ENCODE data around the gene LENG8.
"Not testable (repeated sequence)": the region's sequence is repeated elsewhere in the genome, so short reads cannot be mapped to it uniquely, and the experiment has no call there.

Gene LENG8

GRCh38 chr19:54478677-54479266, 29.8 kb downstream of the LENG8 start:
- in situ Hi-C loops (cut with MboI; ENCODE audit: low sequenced_read_pairs), result no loop called here

GRCh38 chr19:54480051-54480450, 31.1 kb downstream of the LENG8 start:
- in situ Hi-C loops (cut with MboI; ENCODE audit: low sequenced_read_pairs), result no loop called here

- in situ Hi-C loops (cut with MboI; ENCODE audit: low sequenced_read_pairs), result no loop called here
Observed at GRCh38 chr19:54481326-54481930, 32.4 kb downstream of the LENG8 start.

DNA sequence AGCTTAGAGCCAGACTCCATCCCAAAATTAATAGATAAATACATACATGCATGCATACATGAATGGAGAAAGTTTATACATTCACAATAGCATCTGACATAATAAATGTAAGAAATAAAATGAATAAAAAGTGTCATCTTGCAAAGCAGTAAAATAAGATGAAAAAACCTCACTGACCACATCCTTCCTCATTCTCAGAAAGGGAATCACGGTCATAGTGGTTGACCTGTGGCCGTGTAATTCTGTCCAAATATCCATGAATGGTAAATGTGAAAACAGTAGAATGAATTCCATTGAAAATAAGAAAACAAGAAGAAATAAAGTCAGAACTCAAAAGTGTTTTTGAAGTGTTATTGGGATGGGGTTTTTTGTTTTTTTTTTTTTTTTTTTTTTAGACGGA, 33.9 kb downstream of the LENG8 start:
- in situ Hi-C loops (cut with MboI; ENCODE audit: low sequenced_read_pairs), result no loop called here

GRCh38 chr19:54484451-54484850, 35.5 kb downstream of the LENG8 start:
- in situ Hi-C loops (cut with MboI; ENCODE audit: low sequenced_read_pairs), result no loop called here

DNA sequence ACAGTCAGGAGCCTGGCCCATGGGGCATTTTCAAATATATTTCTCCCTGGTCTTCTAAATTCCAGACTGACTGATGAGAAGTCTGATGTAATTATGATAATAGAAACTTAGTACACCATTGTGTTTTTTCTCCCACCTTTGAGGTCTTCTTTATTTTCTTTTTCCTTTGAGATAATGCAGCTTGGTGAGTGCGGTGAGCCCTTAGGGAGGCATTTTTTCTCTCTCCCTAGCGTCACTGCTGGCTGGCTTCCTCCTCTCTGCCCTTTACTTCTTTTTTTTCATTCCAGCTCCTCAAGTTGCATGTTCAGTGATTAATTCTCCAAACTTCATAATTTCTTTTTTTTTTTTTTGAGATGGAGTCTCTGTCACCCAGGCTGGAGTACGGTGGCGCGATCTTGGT, 36.9 kb downstream of the LENG8 start:
- in situ Hi-C loops (cut with MboI; ENCODE audit: low sequenced_read_pairs), result no loop called here

- in situ Hi-C loops (cut with MboI; ENCODE audit: low sequenced_read_pairs), result no loop called here
Observed at GRCh38 chr19:54489341-54489740, 40.3 kb downstream of the LENG8 start.

DNA sequence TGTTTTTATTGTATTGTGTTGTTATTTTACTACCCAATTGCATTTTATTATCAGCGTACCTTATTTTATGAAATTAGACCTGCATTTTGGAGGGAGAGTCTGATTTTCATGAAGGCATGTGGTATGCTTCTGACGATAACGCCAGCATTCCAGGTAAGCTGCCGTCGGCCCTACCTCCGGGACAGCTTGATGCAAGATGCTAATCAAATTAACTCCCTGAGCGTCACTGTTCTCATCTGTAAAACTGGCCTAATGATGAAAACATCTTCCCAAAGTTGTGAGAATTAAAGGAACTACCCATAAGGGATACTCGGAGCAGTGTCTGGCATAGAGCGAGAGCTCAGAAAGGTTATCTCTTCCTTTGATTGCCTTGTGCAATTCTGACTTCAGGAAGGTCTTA, 40.8 kb downstream of the LENG8 start:
- in situ Hi-C loops (cut with MboI; ENCODE audit: low sequenced_read_pairs), result no loop called here

DNA sequence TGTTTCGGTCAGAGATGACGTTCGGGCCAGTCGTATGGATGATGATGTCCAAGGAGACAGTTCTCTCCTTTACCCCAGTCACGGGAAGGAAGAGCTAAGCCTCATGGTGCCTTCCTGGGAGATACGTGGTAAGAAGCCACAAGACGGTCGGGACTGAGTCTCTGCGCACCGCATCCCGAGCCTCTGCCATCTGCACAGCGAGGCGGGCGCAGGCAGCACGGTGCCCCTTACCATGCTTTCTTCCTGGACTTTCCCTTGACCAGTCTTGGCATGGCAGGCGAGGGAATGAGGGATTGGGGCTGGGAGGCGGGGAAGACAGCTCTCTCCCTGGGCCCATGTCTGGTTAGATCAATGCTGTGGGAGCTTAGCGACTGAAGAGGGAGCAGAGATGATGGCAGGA, 43.6 kb downstream of the LENG8 start:
- in situ Hi-C loops (cut with MboI; ENCODE audit: low sequenced_read_pairs), result no loop called here

GRCh38 chr19:54493056-54493455, 44.1 kb downstream of the LENG8 start:
- in situ Hi-C loops (cut with MboI; ENCODE audit: low sequenced_read_pairs), result not testable (repeated sequence)

DNA sequence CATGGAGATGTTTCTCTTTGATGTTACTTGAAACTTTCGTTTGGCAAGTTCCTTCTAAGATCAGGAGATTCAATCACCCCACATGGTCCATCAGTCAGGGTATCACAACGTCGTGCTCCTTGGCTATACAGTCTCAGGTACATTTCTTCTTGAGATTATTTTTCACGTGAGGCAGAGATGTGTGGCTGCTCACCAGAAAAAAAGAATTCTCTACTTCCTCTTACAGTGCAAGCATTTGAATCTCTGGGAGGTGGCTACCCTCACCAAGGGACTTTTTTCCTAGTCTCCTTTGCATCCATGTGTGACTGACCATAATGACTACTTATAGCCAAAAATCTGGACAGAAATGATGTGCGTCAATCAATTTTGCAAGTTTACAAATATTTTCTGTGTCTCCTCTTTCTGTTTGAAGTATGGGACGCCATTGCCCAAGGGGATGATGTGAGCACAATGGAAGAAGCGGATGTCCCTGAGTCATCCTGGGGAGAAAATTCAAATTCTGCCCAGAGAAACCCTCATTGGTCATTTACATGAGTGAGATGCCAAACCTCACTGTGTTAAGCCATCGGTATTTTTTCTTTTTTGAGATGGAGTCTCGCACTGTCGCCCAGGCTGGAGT, 45.1 kb downstream of the LENG8 start:
- in situ Hi-C loops (cut with MboI; ENCODE audit: low sequenced_read_pairs), result no loop called here

- in situ Hi-C loops (cut with MboI; ENCODE audit: low sequenced_read_pairs), result not testable (repeated sequence)
Observed at GRCh38 chr19:54495284-54495683, 46.3 kb downstream of the LENG8 start.

DNA sequence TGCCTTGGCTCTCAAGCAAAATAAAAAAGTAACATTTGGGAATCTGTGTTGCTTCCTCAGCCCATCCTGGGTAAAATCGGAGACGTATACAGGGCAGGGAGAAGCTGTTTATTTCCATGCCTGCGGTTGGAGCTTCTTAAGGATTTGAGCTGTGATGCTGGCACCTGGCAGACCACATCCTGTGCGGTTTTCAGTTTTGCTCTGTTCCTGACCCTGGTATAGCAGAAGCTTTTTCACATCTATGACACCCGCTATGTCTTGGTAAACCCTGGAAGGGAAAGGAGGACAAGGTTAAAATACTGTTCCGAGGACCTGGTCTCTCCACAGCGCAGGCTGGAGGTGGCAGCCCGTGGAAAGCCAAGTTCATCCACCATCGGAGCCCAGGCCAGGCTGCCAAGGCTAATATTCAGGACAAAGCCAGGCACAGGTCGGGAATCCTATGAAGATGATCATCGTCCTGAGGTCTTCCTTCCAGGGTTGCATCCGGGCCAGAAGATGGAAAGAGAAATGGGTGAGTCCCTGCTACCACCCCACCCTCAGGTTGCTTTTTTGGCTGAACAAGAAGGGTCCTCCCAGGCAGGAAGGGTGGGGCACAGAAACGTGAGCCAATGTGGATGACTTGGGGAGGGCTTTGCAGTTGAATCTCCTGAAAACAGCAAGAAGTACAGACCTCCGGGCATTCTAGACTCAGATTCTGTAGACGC, 48.9 kb downstream of the LENG8 start:
- in situ Hi-C loops (cut with MboI; ENCODE audit: low sequenced_read_pairs), result not testable (repeated sequence)

GRCh38 chr19:54498451-54498772, 49.4 kb downstream of the LENG8 start:
- in situ Hi-C loops (cut with MboI; ENCODE audit: low sequenced_read_pairs), result not testable (repeated sequence)

- in situ Hi-C loops (cut with MboI; ENCODE audit: low sequenced_read_pairs), result no loop called here
Observed at GRCh38 chr19:54502518-54503048, 53.6 kb downstream of the LENG8 start, which contains the start of gene LAIR2. Gene LAIR2, plus strand, starts transcription at chr19:54502831. Its CDS starts 88 bp downstream, at chr19:54502919.

DNA sequence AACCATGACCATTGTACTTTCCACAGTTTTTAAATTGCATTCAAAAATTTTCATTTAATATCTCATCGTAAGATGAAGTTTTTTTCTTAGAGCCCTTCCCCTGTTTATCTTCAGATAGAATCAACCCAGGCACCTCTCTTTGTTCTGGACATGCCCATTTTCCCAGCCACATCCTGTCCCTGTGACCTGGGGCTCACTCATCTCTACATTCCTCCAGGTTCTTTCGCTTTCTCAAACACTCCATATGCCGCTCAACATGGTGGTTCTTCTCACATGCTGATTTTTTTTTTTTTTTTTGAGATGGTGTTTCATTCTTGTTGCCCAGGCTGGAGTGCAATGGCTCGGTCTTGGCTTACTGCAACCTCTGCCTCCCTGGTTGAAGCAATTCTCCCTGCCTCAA, 56.5 kb downstream of the LENG8 start:
- in situ Hi-C loops (cut with MboI; ENCODE audit: low sequenced_read_pairs), result not testable (repeated sequence)

DNA sequence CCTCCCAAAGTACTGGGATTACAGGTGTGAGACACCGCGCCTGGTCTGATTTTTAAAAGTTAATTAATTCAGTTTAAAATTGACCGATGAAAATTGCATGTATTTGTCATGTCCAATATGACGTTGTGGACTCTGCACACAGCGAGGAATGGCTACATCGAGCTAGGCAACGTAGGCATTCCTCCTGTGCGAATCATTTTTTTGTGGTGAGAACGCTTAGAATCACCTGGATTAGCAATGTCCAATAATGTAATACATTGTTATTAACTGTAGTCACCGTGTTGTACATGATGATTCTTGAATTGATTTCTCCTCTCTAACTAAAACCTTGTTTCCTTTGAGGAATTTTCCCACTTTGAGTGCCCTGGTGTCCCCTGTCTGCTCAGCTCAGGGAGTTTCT, 57.1 kb downstream of the LENG8 start:
- in situ Hi-C loops (cut with MboI; ENCODE audit: low sequenced_read_pairs), result no loop called here

- in situ Hi-C loops (cut with MboI; ENCODE audit: low sequenced_read_pairs), result not testable (repeated sequence)
Observed at GRCh38 chr19:54507038-54507717, 58.2 kb downstream of the LENG8 start.

- in situ Hi-C loops (cut with MboI; ENCODE audit: low sequenced_read_pairs), result no loop called here
Observed at GRCh38 chr19:54507824-54508223, 58.8 kb downstream of the LENG8 start.

DNA sequence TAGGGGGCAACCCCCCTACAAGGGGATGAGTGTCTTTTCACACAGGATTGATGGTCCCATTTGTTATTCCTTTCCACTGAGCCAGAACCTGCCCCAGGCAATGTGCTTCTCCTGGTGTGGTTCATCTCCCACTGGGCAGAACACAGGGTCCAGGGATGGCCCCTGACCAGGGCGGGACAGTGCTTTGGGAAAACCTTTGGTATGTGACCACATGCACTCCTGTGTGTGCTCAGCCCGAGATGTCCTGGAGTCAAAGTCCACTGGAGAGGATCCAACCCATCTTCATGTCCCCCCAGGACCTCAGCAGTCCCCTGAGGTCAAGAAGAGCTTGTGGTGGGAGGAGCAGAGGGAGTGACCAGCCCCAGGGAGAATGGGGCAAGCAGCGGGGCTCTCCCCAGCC, 59.5 kb downstream of the LENG8 start:
- in situ Hi-C loops (cut with MboI; ENCODE audit: low sequenced_read_pairs), result not testable (repeated sequence)
